ES-I3 (cell line): ENCODE data around the gene PAPSS2.

Experiments
- H3K36me3 ChIP-seq: 2 replicates; pipeline ENCODE4 v1.6.1; 2013; ENCODE audit warnings: mild to moderate bottlenecking, low read length, control low read depth, moderate library complexity; ENCODE audit not compliant: insufficient read depth
- H3K4me1 ChIP-seq: 2 replicates; pipeline ENCODE4 v1.6.1; 2013; ENCODE audit warnings: mild to moderate bottlenecking, control low read depth, low read length; ENCODE audit not compliant: insufficient read depth
- H3K9ac ChIP-seq: 2 replicates; pipeline ENCODE4 v1.6.1; 2013; ENCODE audit warnings: low read depth, mild to moderate bottlenecking, low read length, moderate library complexity
- H3K9me3 ChIP-seq: 2 replicates; pipeline ENCODE4 v1.6.1; 2013; ENCODE audit warnings: mild to moderate bottlenecking, low read length, moderate library complexity; ENCODE audit not compliant: control insufficient read depth, insufficient read depth

Gene PAPSS2

GRCh38 chr10:87750001-87750671 is 90.5 kb downstream of the PAPSS2 start:
- no peaks in the 10 kb centered on the region; the same call in 1 of the 2 replicates for H3K4me1 ChIP-seq
- H3K36me3 ChIP-seq, result no peaks in the 10 kb centered on the region
- H3K9me3 ChIP-seq, result no peaks in the 10 kb centered on the region
- no peak overlapping the region for H3K9ac ChIP-seq

DNA sequence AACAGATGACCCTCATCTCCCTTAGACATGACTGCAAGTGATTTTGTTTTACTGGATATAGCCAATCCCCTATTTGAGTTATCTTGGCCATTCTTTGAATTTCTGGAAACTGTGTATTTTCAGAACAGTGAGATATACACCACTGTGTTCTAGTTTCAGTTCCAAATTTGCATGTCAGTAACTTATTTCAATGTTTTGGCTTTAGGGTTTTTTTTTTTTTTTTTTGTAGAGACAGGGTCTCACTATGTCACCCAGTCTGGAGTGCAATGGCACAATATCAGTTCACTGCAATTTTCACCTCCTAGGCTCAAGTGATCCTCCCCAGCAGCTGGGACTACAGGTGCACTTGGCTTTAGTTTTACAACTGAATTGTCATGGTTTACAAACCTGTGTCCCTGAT is 91.1 kb downstream of the PAPSS2 start:
- no peaks in the 10 kb centered on the region for H3K36me3 ChIP-seq
- no peaks in the 10 kb centered on the region for H3K9me3 ChIP-seq
- H3K9ac ChIP-seq, result no peak overlapping the region
- H3K4me1 ChIP-seq, result no peaks in the 10 kb centered on the region; the same call in 1 of the 2 replicates

GRCh38 chr10:87751274-87751673 is 91.6 kb downstream of the PAPSS2 start:
- Histone ChIP-seq H3K9ac (no peak overlapping the region), H3K4me1 (no peaks in the 10 kb centered on the region; the same call in 1 of the 2 replicates), H3K36me3 (no peaks in the 10 kb centered on the region), H3K9me3 (no peaks in the 10 kb centered on the region)

DNA sequence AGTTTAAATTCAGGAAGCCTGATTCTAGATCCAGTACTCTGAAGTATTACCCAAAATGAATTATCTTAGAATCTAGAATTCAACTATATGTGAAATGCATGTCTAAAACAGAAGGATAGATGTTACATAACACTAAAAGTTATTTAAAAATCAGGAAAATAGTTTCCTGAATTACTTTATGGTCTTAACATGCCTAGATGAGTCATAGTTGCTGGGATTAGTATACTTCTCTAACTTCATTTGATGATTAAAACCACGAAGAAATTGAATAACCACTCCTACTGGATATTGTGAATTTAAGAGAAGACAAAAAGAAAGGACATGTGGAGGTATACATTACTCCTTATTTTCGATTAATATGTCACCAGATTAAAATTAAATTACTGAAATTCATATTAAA is 92.9 kb downstream of the PAPSS2 start:
- no peaks in the 10 kb centered on the region for H3K36me3 ChIP-seq
- no peak overlapping the region for H3K9ac ChIP-seq
- H3K4me1 ChIP-seq, result no peaks in the 10 kb centered on the region; the same call in 1 of the 2 replicates

DNA sequence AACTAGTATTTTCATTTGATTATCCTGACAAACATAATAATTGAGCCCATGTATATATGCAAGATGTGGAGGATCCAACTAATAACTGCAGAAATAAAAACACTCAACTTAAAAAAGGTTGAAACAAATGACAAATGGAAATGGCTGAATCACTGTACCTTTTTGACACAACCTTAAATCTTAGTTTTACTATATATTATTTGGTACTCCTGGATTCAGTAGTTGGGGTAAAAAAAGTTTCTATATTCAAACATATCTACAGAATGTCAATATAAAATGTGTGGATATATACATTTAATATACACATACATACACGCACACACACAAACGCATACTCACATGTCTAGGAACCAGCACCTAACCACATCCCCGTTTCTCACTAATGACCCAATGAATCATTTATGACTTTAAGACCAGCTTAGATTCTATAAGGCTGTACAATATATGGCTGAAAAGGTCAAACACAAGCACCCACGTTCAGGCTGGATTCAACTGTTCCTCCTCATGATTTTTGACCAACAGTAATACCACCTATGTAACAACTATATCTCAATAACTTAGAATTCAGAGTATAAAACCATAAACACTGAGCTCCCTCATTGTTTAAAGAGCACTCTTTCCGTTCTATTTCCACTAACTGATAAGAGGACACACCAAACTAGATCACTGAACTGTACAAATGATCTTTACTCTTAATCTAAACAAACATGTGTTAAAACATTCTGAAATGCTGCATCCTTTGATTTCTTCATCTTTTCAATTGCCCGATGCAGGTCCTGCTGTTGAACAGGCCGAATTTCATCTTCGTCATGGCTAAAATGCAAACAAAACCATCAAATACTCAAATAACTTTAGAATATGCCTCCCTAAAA is 94.6 kb downstream of the PAPSS2 start:
- no peaks in the 10 kb centered on the region for H3K36me3 ChIP-seq
- H3K9ac ChIP-seq, result no peak overlapping the region
- no peaks in the 10 kb centered on the region for H3K9me3 ChIP-seq
- no peaks in the 10 kb centered on the region; the same call in 1 of the 2 replicates for H3K4me1 ChIP-seq

More for the DNA sequence above, 92.9 kb downstream of the PAPSS2 start:
- H3K9me3 ChIP-seq, result no peaks in the 10 kb centered on the region

- H3K9me3 ChIP-seq, result no peaks in the 10 kb centered on the region
- H3K4me1 ChIP-seq, result no peaks in the 10 kb centered on the region; the same call in 1 of the 2 replicates
- no peaks in the 10 kb centered on the region for H3K36me3 ChIP-seq
- no peak overlapping the region for H3K9ac ChIP-seq
Measured at GRCh38 chr10:87757685-87758084, 98.0 kb downstream of the PAPSS2 start.

DNA sequence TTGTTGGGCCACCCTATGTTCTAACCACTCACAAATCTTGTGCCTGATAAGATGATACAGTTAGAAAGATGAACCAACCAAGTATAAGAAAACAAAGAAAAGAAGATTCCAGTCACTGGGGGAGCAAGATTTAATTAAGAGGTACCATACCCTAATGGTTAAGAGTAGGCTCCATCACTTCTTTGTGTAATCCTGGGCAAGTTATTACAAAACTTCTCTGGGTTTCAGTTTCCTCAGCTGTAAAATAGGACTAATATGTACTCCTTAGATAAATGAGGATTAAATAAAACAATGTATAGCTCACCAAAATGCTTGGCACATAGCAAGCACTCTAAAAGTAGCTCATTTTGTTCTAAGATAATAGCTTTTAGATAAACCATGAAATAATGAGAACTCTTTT is 99.9 kb downstream of the PAPSS2 start:
- Histone ChIP-seq H3K9ac (no peak overlapping the region), H3K36me3 (no peaks in the 10 kb centered on the region), H3K4me1 (no peaks in the 10 kb centered on the region; the same call in 1 of the 2 replicates), H3K9me3 (no peaks in the 10 kb centered on the region)

DNA sequence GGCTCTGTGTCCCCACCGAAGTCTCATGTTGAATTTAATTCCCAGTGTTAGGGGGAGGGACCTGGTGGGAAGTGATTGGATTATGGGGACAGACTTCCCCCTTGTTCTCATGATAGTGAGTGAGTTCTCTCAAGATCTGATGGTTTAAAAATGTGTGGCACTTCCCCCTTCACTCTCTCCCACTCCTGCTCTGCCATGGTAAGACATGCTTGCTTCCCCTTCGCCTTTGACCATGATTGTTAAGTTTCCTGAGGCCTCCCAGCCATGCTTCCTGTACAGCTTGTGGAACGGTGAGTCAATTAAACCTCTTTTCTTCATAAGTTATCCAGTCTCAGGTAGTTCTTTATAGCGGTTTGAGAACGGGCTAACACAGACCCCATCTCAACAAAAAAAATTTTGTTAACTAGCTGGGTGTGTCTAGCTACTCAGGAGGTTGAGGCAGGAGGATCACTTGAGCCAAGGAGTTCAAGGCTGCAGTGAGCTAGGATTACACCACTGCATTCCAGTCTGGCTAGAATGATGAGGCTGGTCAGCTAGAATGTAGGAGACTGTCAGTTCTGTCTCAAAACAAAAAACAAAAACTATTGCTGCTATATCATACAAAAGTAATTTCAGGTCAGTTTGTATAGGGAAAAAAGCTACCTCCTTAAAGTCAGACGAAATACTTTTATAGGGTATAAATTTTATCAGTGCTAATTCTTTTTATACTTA is 100.7 kb downstream of the PAPSS2 start:
- Histone ChIP-seq H3K9ac (no peak overlapping the region), H3K4me1 (no peaks in the 10 kb centered on the region; the same call in 1 of the 2 replicates), H3K9me3 (no peaks in the 10 kb centered on the region), H3K36me3 (no peaks in the 10 kb centered on the region)

GRCh38 chr10:87761153-87761552 is 101.5 kb downstream of the PAPSS2 start:
- Histone ChIP-seq H3K4me1 (no peaks in the 10 kb centered on the region; the same call in 1 of the 2 replicates), H3K9ac (no peak overlapping the region), H3K9me3 (no peaks in the 10 kb centered on the region), H3K36me3 (no peaks in the 10 kb centered on the region)

- Histone ChIP-seq H3K9ac (no peak overlapping the region), H3K36me3 (no peaks in the 10 kb centered on the region), H3K4me1 (no peaks in the 10 kb centered on the region; the same call in 1 of the 2 replicates), H3K9me3 (no peaks in the 10 kb centered on the region)
Measured at GRCh38 chr10:87761892-87762291, 102.2 kb downstream of the PAPSS2 start.

DNA sequence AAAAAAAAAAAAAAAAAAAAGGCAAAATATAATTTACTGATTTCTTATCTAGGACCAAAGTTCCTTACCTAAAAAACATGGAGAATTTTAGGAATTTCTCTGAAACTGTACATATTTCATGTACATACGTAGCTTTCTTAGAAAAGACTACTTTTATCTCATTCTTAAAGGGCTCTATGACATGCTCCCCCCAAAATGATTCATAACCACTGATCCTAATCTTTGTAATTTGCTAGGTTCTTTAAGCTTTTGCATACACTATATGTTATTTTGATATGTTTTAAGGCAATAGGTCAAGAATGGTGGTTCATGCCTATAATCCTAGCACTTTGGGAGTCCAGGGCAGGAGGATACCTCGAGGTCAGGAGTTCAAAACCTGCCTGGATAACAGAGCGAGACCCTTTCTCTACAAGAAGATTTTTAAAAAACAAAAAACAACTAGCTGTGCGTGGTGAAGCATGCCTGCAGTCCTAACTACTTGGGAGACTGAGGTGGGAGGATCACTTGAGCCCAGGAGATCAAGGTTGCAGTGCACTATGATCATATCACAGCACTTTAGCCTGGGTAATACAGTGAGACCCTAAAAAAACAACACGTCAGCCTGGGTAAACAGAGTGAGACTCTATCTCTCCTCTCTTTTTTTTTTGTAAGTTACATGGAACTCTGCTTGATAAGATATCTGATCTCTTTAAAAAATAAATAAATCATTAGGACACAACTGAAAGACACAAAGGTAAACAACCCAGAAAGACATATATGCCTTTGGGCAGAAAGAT is 103.6 kb downstream of the PAPSS2 start:
- no peaks in the 10 kb centered on the region for H3K9me3 ChIP-seq
- H3K4me1 ChIP-seq, result peaks cover 3% of the 10 kb centered on the region; the same call in 1 of the 2 replicates
- no peak overlapping the region for H3K9ac ChIP-seq
- H3K36me3 ChIP-seq, result no peaks in the 10 kb centered on the region

DNA sequence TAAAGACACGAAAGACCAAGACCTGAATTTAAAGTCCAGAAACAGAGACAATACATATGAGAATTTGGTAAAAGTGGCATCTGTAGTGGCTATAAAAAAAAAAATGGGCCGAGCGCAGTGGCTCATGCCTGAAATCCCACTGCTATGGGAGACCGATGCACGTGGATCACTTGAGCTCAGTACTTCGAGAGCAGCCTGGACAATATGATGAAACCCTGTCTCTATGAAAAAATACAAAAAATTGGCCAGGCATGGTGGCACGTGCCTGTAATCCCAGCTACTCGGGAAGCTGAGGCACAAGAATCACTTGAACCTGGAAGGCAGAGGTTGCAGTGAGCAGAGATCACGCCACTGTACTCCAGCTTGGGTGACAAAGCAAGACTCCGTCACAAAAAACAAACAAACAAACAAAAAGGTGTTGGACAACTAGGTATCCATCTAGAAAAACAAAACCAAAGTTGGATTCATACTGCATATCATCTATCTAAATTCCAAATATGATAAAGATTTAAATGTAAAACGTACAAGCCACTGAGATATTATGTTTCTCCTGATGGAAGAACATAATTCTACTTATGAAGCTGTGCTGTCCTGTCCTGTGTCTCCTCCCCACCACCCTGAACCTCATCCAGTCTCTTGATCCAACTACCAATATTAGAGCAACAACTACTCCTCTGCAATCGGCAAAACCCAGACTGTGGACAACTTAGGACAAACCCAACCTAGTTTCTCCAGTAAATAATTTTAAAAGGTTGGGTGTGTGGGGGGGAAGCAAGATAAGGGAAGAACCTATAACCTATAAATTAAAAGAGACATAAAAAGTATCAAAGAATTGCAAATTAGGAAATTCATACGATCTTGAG is 104.6 kb downstream of the PAPSS2 start:
- no peaks in the 10 kb centered on the region for H3K36me3 ChIP-seq
- H3K9me3 ChIP-seq, result no peaks in the 10 kb centered on the region
- peaks cover 3% of the 10 kb centered on the region; the same call in 1 of the 2 replicates for H3K4me1 ChIP-seq
- no peak overlapping the region for H3K9ac ChIP-seq
